Gastrocnemius medialis (tissue), 4 donors: ENCODE data around the gene PRKCH. TPM values are rescaled to one million over a fixed set of nuclear protein-coding genes. Genes with fewer than 3 reads are reported as not detected.

ENCODE experiments used
- ATAC-seq, 2 donors: fragments of 150-250 bp; one replicate each; pipeline ENCODE4 v1.9.1; 2016
- DNase-seq, 2 donors: peaks; one replicate each; pipeline ENCODE4 v3.0.0-alpha.2; 2019
- H3K27ac ChIP-seq, 4 donors: fragments of 200-600 bp; sonication (generic); 1 replicate in 1 of 4; 2 replicates in 3 of 4; pipeline ENCODE4 v1.5.1; 2016 to 2018; ENCODE audit warnings: mild to moderate bottlenecking in 2 of 4, moderate library complexity in 1 of 4
- H3K27me3 ChIP-seq, 3 donors: fragments of 200-600 bp; sonication (generic) in 2 of 3; 1 replicate in 1 of 3; 2 replicates in 2 of 3; pipeline versions ENCODE4 v1.5.1 to v1.6.0; 2016 to 2019; ENCODE audit warnings: mild to moderate bottlenecking in 1 of 3, moderate library complexity in 1 of 3
- H3K36me3 ChIP-seq, 2 donors: fragments of 200-600 bp; sonication (generic) in 1 of 2; one replicate each; pipeline ENCODE4 v1.5.1; 2017 to 2018
- H3K4me1 ChIP-seq, 2 donors: fragments of 200-600 bp; sonication (generic) in 1 of 2; one replicate each; pipeline ENCODE4 v1.5.1; 2016 to 2017; ENCODE audit warnings: mild to moderate bottlenecking in 2 of 2
- H3K4me3 ChIP-seq, 4 donors: fragments of 200-600 bp; sonication (generic) in 3 of 4; 1 replicate in 1 of 4; 2 replicates in 3 of 4; pipeline ENCODE4 v1.5.1; 2016 to 2019; ENCODE audit warnings: mild to moderate bottlenecking in 2 of 4
- H3K9me3 ChIP-seq, 3 donors: fragments of 200-600 bp; sonication (generic) in 2 of 3; 1 replicate in 1 of 3; 2 replicates in 2 of 3; pipeline ENCODE4 v1.5.1; 2016 to 2019
- CTCF ChIP-seq, 5 experiments: fragments of 450-650 bp in 3 of 5; fragments of 200-600 bp in 2 of 5; sonication (generic) in 2 of 5; IDR thresholded peaks in 4 of 5; conservative IDR thresholded peaks in 1 of 5; 1 replicate in 4 of 5; 2 replicates in 1 of 5; pipeline ENCODE4 v1.5.1; 2016 to 2019; ENCODE audit warnings: antibody characterized with exemption in 5 of 5, mild to moderate bottlenecking in 3 of 5, moderate library complexity in 3 of 5
- POLR2A ChIP-seq, 2 donors: fragments of 450-650 bp; IDR thresholded peaks; one replicate each; pipeline ENCODE4 v1.6.1; 2017; ENCODE audit warnings: antibody characterized with exemption in 2 of 2, mild to moderate bottlenecking in 2 of 2, moderate library complexity in 2 of 2
- in situ Hi-C, 4 donors: fragments of 200-750 bp; cut with MboI; loops; one replicate each; pipeline versions ENCODE4 v1.15.0 to v1.8.0; 2017; ENCODE audit warnings: low sequenced_read_pairs in 4 of 4
- intact Hi-C: fragments of 100-400 bp; cut with DNase I; formaldehyde crosslinking; loops from one replicate; pipeline ENCODE4 v1.15.1; 2023; ENCODE audit warnings: low total_unique reads
- total RNA-seq, 4 donors: library from RNA; depleted of rRNA; stranded (reverse); fragments of >200 nt; gene quantifications; one replicate each; pipeline versions ENCODE4 v1.1.0 to v1.2.3, GENCODE V29; 2016

PRKCH gene
- total RNA-seq, 4 donors from 2014 or later, result 11.3 to 32.4 (median 16.6) TPM

DNA sequence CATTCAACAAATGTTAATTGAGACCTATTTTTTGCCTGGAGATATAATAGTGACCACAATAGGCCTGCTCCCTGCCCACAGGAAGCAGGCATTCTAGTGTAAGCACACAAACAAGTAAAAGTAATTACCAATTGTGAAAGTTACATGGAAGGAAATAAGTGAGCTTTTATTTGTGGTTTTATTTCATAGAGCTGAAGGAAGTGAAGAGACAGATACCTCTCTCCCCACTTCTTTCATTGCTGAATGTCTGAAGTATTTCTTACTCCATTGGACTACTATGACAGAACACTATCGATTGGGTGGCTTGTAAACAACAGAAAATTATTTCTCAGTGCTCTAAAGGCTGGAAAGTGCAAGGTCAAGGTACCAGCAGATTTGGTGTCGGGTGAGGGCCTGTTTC lies 183.5 kb downstream of the PRKCH start:
- no peaks in the 10 kb centered on the region for H3K4me1 ChIP-seq

GRCh38 chr14:61505815-61506809 lies 184.7 kb downstream of the PRKCH start:
- Histone ChIP-seq H3K36me3 (no peaks in the 10 kb centered on the region), H3K27ac (no peak overlapping the region), H3K27me3 (no peaks in the 10 kb centered on the region), H3K9me3 (no peaks in the 10 kb centered on the region), H3K4me3 (no peak overlapping the region), H3K4me1 (peaks cover 0 to 1% of the 10 kb centered on the region in 2 donors)
- in situ Hi-C loops, result no loop called here
- TF ChIP-seq CTCF (IDR thresholded peaks at IDR 0.05 in 4 of 5, conservative IDR thresholded peaks at IDR 0.05 in 1 of 5) (no peak), POLR2A (IDR thresholded peaks at IDR 0.05) (no peak)
- no peak for DNase-seq
- no peak for ATAC-seq
- intact Hi-C loops, result no loop called here

More for the DNA sequence above, 183.5 kb downstream of the PRKCH start:
- H3K4me3 ChIP-seq, result no peak overlapping the region
- in situ Hi-C loops (no loop called here), intact Hi-C loops (no loop called here)
- TF ChIP-seq CTCF (IDR thresholded peaks at IDR 0.05 in 4 of 5, conservative IDR thresholded peaks at IDR 0.05 in 1 of 5), result no peak
- no peak for TF ChIP-seq POLR2A (IDR thresholded peaks at IDR 0.05)
- no peak for DNase-seq
- H3K36me3 ChIP-seq, result no peaks in the 10 kb centered on the region
- no peaks in the 10 kb centered on the region for H3K27me3 ChIP-seq
- H3K9me3 ChIP-seq, result no peaks in the 10 kb centered on the region
- no peak for ATAC-seq
- no peak overlapping the region for H3K27ac ChIP-seq

GRCh38 chr14:61508526-61508925 lies 187.1 kb downstream of the PRKCH start:
- peaks cover 0 to 5% of the 10 kb centered on the region in 2 donors for H3K4me1 ChIP-seq
- intact Hi-C loops, result loop anchor here (1.0 kb wide), 1 partner anchor 46 kb away; no protein-coding TSS in a partner anchor

DNA sequence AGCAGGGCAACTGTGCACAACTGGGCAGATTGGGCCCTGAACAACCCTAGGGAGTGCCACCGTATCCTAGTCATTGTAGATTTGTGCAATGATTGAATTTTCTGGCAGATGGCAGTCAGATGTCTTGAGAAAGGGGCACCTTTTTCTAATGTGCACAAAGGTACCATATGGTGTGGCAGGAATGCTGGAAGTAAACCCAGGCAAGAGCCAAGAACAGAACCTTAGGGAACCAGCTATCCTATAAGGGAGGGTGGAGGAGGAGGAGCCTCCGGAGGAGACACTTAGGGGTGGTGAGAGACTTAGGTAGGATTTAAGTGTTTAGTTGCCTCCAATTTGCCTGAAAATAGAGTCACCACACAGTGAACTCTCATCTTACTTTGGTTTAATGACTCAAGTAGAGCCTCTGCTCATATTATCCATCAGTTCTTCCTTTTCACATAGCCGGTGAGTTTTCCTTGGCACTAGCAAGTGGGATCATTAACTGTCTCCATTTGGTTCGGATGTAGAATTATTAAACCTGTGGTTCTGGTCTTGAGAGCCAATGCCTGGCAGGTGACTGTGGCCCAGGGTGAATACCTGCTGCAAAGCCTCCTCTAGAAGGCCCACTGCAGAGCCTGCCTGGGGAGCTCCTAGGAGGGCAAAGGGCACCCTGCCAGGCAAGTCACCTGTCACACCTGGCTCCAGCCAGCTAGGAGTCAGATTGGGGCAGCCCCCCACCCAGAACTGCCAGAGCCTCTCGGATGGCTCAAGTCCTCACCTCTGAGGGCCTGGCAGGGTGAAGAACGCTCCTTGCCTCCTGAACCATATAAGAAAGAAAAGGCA lies 189.6 kb downstream of the PRKCH start:
- Histone ChIP-seq H3K4me3 (no peak overlapping the region), H3K4me1 (peaks cover 0 to 8% of the 10 kb centered on the region in 2 donors), H3K36me3 (no peaks in the 10 kb centered on the region), H3K9me3 (no peaks in the 10 kb centered on the region), H3K27ac (peak overlapping the region in 1 of 4 donors; percentile 21), H3K27me3 (no peaks in the 10 kb centered on the region)
- in situ Hi-C loops (no loop called here), intact Hi-C loops (no loop called here)
- DNase-seq (no peak), ATAC-seq (no peak)
- TF ChIP-seq CTCF (IDR thresholded peaks at IDR 0.05 in 4 of 5, conservative IDR thresholded peaks at IDR 0.05 in 1 of 5), result no peak
- no peak for TF ChIP-seq POLR2A (IDR thresholded peaks at IDR 0.05)

More at GRCh38 chr14:61508526-61508925, 187.1 kb downstream of the PRKCH start:
- H3K27me3 ChIP-seq, result no peaks in the 10 kb centered on the region
- in situ Hi-C loops, result no loop called here
- DNase-seq, result no peak
- H3K9me3 ChIP-seq, result no peaks in the 10 kb centered on the region
- no peak overlapping the region for H3K4me3 ChIP-seq
- H3K36me3 ChIP-seq, result no peaks in the 10 kb centered on the region
- ATAC-seq, result no peak
- TF ChIP-seq POLR2A (IDR thresholded peaks at IDR 0.05), result no peak
- TF ChIP-seq CTCF (IDR thresholded peaks at IDR 0.05 in 4 of 5, conservative IDR thresholded peaks at IDR 0.05 in 1 of 5), result no peak
- no peak overlapping the region for H3K27ac ChIP-seq
